K562 treated with DMSO at 1 percent for 48 hours (cell line): ENCODE measurements around the gene C11orf24. TPM values are rescaled to one million over a fixed set of nuclear protein-coding genes. Genes with fewer than 3 reads are reported as not detected.

Source experiments
- total RNA-seq: library from RNA; unstranded; fragments of 300-600 nt; gene quantifications from 2 replicates; pipeline ENCODE4 v1.2.3, GENCODE V29; 2022; ENCODE audit warnings: low replicate concordance; ENCODE audit errors: extremely low read depth

The C11orf24 gene
- not detected in 2 replicates for total RNA-seq

DNA sequence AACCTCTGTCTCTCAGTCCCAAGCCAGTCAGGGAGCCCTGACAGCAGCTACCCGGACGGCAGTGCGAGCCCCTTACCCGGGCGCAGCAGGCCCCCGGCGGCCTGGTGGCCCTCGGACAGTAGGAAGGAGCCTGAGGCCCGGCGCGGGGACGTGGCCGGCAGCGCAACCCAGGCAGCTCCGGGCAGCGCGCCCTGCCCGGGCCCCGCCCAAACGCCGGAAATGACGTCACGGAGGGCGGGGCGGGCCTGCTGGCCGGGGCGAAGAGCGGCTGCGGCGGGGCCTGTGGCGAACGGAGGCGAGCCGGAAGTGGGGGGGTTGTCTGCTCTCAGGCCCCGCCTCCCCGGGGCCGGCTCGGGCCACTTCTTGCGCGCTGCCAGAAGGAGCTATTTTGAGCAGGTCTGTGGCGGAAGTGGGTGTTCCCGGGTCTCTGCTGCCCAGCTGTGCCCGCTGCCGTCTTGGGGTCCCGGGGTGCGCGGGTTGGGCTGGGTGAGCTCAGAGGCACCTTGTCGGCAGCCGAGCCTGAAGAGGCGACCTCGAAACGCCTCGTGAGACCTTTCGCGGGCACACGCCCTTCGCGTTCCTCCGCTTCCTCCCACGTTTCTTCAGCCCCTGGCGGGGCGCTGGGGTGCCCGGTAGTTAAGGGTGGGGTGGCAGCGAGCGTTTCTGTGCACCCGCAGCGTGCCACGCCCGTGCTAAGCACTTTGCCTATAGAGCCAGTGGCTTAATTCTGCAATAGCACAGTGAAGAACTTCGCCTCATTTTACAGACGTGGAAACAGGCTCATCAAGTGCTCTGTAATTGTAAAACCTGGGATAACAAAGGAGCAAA lies at the start of gene C11orf24:
Gene C11orf24, minus strand, starts transcription at position 193 of the 828 bp plus-strand sequence. CDS start 8,206 bp downstream, outside the sequence.

DNA sequence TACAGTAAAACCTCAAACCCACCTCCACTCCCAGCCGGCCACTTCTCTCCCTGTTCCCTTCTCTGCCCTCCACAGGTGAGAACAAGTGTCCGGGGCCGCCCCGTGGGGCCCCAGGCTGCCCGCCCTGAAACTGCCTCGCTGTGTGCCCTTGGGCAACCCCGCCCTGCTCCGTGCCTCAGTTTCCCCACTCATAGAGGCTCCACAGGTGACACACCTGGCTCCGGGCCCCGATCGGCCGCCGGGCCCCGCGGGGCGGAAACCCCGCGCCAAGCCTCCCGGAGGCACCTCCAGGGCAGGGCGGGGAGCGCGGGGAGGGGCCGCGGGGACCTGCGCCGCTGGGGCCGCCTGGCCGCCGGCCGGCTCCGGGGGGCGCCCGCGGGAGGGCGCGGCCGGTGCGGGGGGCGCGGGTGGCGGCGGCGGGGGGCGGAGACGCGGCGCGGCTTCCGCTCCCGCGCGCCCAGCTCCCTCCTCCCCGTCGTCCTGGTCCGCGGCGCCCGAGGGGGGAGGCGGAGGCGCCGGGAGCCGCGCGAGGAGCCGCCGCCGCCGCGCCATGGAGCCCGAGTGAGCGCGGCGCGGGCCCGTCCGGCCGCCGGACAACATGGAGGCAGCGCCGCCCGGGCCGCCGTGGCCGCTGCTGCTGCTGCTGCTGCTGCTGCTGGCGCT lies 40.5 kb upstream of the C11orf24 start, which contains the start of gene LRP5:
Gene LRP5, plus strand, starts transcription at position 475 of the 663 bp plus-strand sequence. Its CDS starts 124 bp downstream, at position 599.

DNA sequence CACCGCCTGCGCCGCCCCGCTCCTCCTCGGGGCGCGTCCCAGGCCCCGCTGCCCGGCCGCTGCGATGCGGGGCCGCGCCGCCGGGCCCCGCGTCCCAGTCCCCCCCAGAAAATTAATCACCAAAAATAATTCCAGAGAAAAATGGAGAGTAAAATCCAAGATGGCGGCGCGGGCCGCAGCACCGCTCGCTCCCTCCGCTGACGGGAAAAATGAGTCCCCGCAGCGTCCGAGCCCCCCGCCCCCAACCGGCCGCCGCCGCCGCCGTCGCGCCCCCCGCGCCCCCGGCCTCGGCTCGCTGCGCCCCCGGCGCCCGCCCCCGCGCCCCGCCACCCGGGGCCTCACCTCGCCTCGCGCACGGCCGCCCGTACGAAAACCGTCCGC lies 58.6 kb downstream of the C11orf24 start, which contains the start of gene KMT5B:
Gene KMT5B, minus strand, starts transcription at position 162 of the 381 bp plus-strand sequence. CDS start 23,220 bp downstream, outside the sequence.

Other genes starting within 250 kb of the C11orf24 start
- not detected in 2 replicates for gene NDUFS8, start 241.3 kb downstream of the C11orf24 start, total RNA-seq
- gene TCIRG1, start 232.9 kb downstream of the C11orf24 start, total RNA-seq = 510 TPM in 1 of 2 replicates, not detected in the other
- not detected in 2 replicates for gene CHKA, start 150.6 kb downstream of the C11orf24 start, total RNA-seq
- not detected in 2 replicates for gene KMT5B, start 58.7 kb downstream of the C11orf24 start, total RNA-seq
- 69.5 TPM in 1 of 2 replicates, not detected in the other for gene LRP5, start 40.6 kb upstream of the C11orf24 start, total RNA-seq
- gene PPP6R3, start 188.8 kb upstream of the C11orf24 start, total RNA-seq = not detected in 2 replicates